AG04449 (cell line): ENCODE results near the gene SLC43A3.

Experiments
- CTCF ChIA-PET: fragments of 350-600 bp; formaldehyde crosslinking; extraction: SDS; loops from one replicate; lab custom pipeline; 2021; ENCODE audit warnings: antibody characterized with exemption; lab: Yijun Ruan, JAX
- POLR2A ChIA-PET: fragments of 400-600, 350-600 bp; formaldehyde crosslinking; extraction: SDS; loops from one replicate; lab custom pipeline; 2020; ENCODE audit warnings: antibody characterized with exemption, inconsistent platforms; lab: Yijun Ruan, JAX
- DNase-seq: peaks from one replicate; pipeline ENCODE4 v3.0.0-alpha.2; 2010; ENCODE audit warnings: low read depth, low spot score
- H3K4me3 ChIP-seq: 2 replicates; pipeline ENCODE4 v1.5.1; 2011; ENCODE audit warnings: low read depth, mild to moderate bottlenecking, control low read depth, low read length
- CTCF ChIP-seq: IDR thresholded peaks from one replicate; pipeline ENCODE4 v1.5.1; 2011; ENCODE audit warnings: mild to moderate bottlenecking, moderate library complexity, low read length, control low read depth, inconsistent platforms; ENCODE audit not compliant: insufficient read depth; ENCODE audit errors: missing control alignments

Gene SLC43A3

DNA sequence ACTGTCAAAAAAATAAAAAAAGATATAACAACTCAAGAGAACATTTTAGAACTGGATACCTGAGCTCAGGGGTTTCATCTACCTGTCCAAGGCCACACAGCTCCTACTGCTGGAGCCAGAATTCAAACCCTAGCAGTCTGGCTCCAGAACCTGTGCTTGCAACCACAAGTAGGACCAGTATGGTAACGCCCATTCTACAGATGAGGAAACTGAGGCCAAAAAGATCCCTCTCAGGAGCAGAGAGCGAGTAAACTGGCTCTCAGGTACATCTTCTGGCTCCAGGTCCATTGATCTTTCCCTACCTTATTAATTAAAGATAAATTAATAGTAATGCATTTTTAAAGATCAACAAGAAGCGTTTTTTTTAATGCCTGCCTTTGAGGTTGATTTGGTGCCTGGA lies 69.6 kb downstream of the SLC43A3 start:
- POLR2A ChIA-PET = no interaction called here
- no peak for DNase-seq
- H3K4me3 ChIP-seq = no peak overlapping the region
- CTCF ChIA-PET = interaction anchor here (0.8 to 5.7 kb wide), 5 partner anchors 10 to 170 kb away, joined by 3 to 40 read pairs (median 4); no protein-coding TSS in a partner anchor
- TF ChIP-seq CTCF = no peak
